Duodenal mucosa (tissue), 2 donors: ENCODE measurements around the gene RNU5D-1.
A peak's percentile ranks its signal among the peaks of the same experiment; 100 is the strongest.

Experiments
- H3K27ac ChIP-seq: one replicate; pipeline ENCODE4 v1.7.0; 2013; ENCODE audit warnings: low read depth, low read length
- H3K27me3 ChIP-seq, 2 donors: one replicate each; pipeline ENCODE4 v1.7.0; 2013; ENCODE audit warnings: low read length in 2 of 2, control low read depth in 1 of 2; ENCODE audit not compliant: insufficient read depth in 2 of 2, control insufficient read depth in 1 of 2
- H3K36me3 ChIP-seq, 2 donors: one replicate each; pipeline ENCODE4 v1.7.0; 2013; ENCODE audit warnings: low read length in 2 of 2, control low read depth in 1 of 2; ENCODE audit not compliant: insufficient read depth in 2 of 2, control insufficient read depth in 1 of 2
- H3K4me1 ChIP-seq, 2 donors: one replicate each; pipeline ENCODE4 v1.7.0; 2013; ENCODE audit warnings: low read length in 2 of 2, control low read depth in 1 of 2; ENCODE audit not compliant: insufficient read depth in 2 of 2, control insufficient read depth in 1 of 2
- H3K4me3 ChIP-seq, 2 donors: one replicate each; pipeline ENCODE4 v1.7.0; 2013; ENCODE audit warnings: low read length in 2 of 2, low read depth in 1 of 2
- H3K9ac ChIP-seq, 2 donors: one replicate each; pipeline ENCODE4 v1.7.0; 2013; ENCODE audit warnings: low read length in 2 of 2, low read depth in 1 of 2
- H3K9me3 ChIP-seq, 2 donors: one replicate each; pipeline ENCODE4 v1.7.0; 2013; ENCODE audit warnings: low read length in 2 of 2, control low read depth in 1 of 2; ENCODE audit not compliant: control insufficient read depth in 1 of 2

The RNU5D-1 gene

GRCh38 chr1:44693159-44693558, 37.8 kb downstream of the RNU5D-1 start:
- H3K27me3 ChIP-seq = no peaks in the 10 kb centered on the region
- H3K9ac ChIP-seq = no peak overlapping the region
- no peak overlapping the region for H3K4me3 ChIP-seq
- no peaks in the 10 kb centered on the region for H3K36me3 ChIP-seq
- H3K4me1 ChIP-seq = peaks cover 0 to 4% of the 10 kb centered on the region in 2 donors
- no peaks in the 10 kb centered on the region for H3K9me3 ChIP-seq
- H3K27ac ChIP-seq = no peak overlapping the region

- no peaks in the 10 kb centered on the region for H3K9me3 ChIP-seq
- no peak overlapping the region for H3K27ac ChIP-seq
- no peaks in the 10 kb centered on the region for H3K36me3 ChIP-seq
- no peak overlapping the region for H3K4me3 ChIP-seq
- no peaks in the 10 kb centered on the region for H3K27me3 ChIP-seq
- H3K9ac ChIP-seq = no peak overlapping the region
- peaks cover 0 to 4% of the 10 kb centered on the region in 2 donors for H3K4me1 ChIP-seq
Measured at GRCh38 chr1:44689447-44689765, 41.6 kb downstream of the RNU5D-1 start.

DNA sequence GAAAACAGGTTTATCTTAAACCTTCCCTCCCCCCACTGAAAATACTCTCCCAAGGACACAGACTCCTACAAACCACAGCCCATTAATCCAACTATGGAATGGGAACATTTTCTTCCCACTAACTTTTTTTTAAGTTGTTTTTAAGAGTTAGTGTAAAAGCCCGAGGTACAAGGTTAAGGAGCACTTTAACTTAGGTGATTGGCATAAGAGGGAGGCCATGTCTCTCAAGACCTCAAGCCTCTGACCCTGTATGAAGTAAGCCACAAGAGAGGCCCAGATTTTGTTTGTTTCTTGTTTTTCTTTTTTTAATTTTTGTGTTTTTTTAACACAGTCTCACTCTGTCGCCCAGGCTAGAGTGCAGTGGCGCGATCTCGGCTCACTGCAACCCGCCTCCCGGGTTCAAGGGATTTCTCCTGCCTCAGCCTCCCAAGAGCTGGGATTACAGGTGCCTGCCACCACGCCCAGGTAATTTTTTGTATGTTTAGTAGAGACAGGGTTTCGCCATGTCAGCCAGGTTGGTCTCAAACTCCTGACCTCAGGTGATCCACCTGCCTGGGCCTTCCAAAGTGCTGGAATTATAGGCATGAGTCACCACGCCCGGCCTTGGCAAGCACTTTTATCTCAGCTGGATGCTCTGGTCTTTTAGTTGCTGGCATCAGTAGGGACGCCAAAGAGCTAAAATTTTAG, 42.1 kb downstream of the RNU5D-1 start:
- Histone ChIP-seq H3K9me3 (no peaks in the 10 kb centered on the region), H3K4me1 (peaks cover 0 to 4% of the 10 kb centered on the region in 2 donors), H3K27me3 (no peaks in the 10 kb centered on the region), H3K36me3 (no peaks in the 10 kb centered on the region), H3K4me3 (no peak overlapping the region), H3K27ac (no peak overlapping the region), H3K9ac (no peak overlapping the region)

GRCh38 chr1:44685881-44686280, 45.1 kb downstream of the RNU5D-1 start:
- Histone ChIP-seq H3K36me3 (no peaks in the 10 kb centered on the region), H3K4me1 (peaks cover 11 to 12% of the 10 kb centered on the region in 2 donors), H3K4me3 (no peak overlapping the region), H3K9me3 (no peaks in the 10 kb centered on the region), H3K9ac (no peak overlapping the region), H3K27me3 (no peaks in the 10 kb centered on the region), H3K27ac (no peak overlapping the region)

DNA sequence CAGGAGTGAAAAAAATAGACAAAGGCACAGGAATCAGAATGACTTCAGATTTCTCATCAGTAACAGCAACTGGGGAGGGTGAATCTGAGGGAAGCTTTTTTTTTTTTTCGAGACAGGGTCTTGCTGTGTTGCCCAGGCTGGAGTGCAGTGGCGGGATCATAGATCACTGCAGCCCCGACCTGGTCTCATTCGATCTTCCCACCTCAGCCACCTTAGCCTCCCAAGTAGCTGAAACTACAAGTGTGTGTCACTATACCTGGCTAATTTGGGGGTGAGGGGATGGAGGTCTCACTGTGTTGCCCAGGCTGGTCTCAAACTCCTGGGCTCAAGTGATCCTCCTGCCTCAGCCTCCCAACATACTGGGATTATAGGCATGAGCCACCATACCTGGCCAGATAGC, 45.8 kb downstream of the RNU5D-1 start:
- Histone ChIP-seq H3K27me3 (no peaks in the 10 kb centered on the region), H3K9me3 (no peaks in the 10 kb centered on the region), H3K36me3 (no peaks in the 10 kb centered on the region), H3K4me3 (no peak overlapping the region), H3K4me1 (peaks cover 11 to 12% of the 10 kb centered on the region in 2 donors), H3K27ac (no peak overlapping the region), H3K9ac (no peak overlapping the region)

GRCh38 chr1:44684525-44684924, 46.4 kb downstream of the RNU5D-1 start:
- Histone ChIP-seq H3K9ac (no peak overlapping the region), H3K4me3 (no peak overlapping the region), H3K4me1 (peaks cover 11 to 12% of the 10 kb centered on the region in 2 donors), H3K36me3 (no peaks in the 10 kb centered on the region), H3K27me3 (no peaks in the 10 kb centered on the region), H3K27ac (no peak overlapping the region), H3K9me3 (no peaks in the 10 kb centered on the region)

GRCh38 chr1:44682883-44683265, 48.1 kb downstream of the RNU5D-1 start:
- Histone ChIP-seq H3K27me3 (no peaks in the 10 kb centered on the region), H3K4me1 (peaks cover 8 to 16% of the 10 kb centered on the region in 2 donors), H3K9ac (no peak overlapping the region), H3K36me3 (no peaks in the 10 kb centered on the region), H3K4me3 (no peak overlapping the region), H3K27ac (no peak overlapping the region), H3K9me3 (no peaks in the 10 kb centered on the region)

GRCh38 chr1:44681905-44682882, 48.8 kb downstream of the RNU5D-1 start:
- peak overlapping the region; percentile 12 to 37 for H3K4me3 ChIP-seq
- no peaks in the 10 kb centered on the region for H3K9me3 ChIP-seq
- peaks cover 15 to 21% of the 10 kb centered on the region in 2 donors for H3K4me1 ChIP-seq
- H3K27ac ChIP-seq = no peak overlapping the region
- H3K9ac ChIP-seq = no peak overlapping the region
- no peaks in the 10 kb centered on the region for H3K27me3 ChIP-seq
- no peaks in the 10 kb centered on the region for H3K36me3 ChIP-seq
